HepG2 (cell line): ENCODE results near the gene KIF23. TPM values are rescaled to one million over a fixed set of nuclear protein-coding genes. Genes with fewer than 3 reads are reported as not detected.

Source experiments
- ATAC-seq: fragments of 200-7000 bp; cut with Tn5 transposase; 3 replicates; pipeline ENCODE4 v1.9.1; 2020; ENCODE audit warnings: mild to moderate bottlenecking, moderate library complexity
- BruUV-seq: library from RNA; stranded (reverse); fragments of 400-500 nt; replicated peaks from 2 replicates; lab custom pipeline; 2021; lab: Mats Ljungman, UMichigan
- CTCF ChIA-PET: fragments of 300-600 bp; formaldehyde crosslinking; extraction: SDS; loops from one replicate; lab custom pipeline; 2021; ENCODE audit warnings: low total read pairs, inconsistent platforms, low intra/inter-chr PET ratio; lab: Yijun Ruan, JAX
- POLR2A ChIA-PET: fragments of 350-600 bp; sonication (Branson Sonifier 250); formaldehyde crosslinking; loops from one replicate; lab custom pipeline; 2020; ENCODE audit warnings: antibody characterized with exemption, inconsistent platforms; lab: Yijun Ruan, JAX
- DNase-seq: peaks from one replicate; pipeline ENCODE4 v3.0.0-alpha.2; 2015; ENCODE audit warnings: low spot score
- FAIRE-seq: peaks from 3 replicates; lab custom pipeline; 2011; peaks lifted over from hg19 to GRCh38; lab: Jason Lieb, UNC
- H2AFZ ChIP-seq: one replicate; pipeline ENCODE4 v1.6.1; 2011; ENCODE audit warnings: low read length, inconsistent platforms
- H3K27ac ChIP-seq: fragments of 300-600 bp; 3 replicates; pipeline ENCODE4 v1.8.0; 2011; ENCODE audit warnings: mixed run types, mild to moderate bottlenecking, mixed read lengths, low read length, inconsistent platforms; ENCODE audit not compliant: insufficient read depth; ENCODE audit errors: extremely low read length
- H3K27me3 ChIP-seq, 2 experiments: fragments of 200-600 bp in 1 of 2; 2 replicates in 1 of 2; 3 replicates in 1 of 2; pipeline versions ENCODE4 v1.6.0 to v1.8.0; 2011; ENCODE audit warnings: low read length in 2 of 2, mild to moderate bottlenecking in 2 of 2, moderate library complexity in 2 of 2, inconsistent platforms in 1 of 2; ENCODE audit not compliant: insufficient read depth in 2 of 2, control insufficient read depth in 1 of 2
- H3K36me3 ChIP-seq, 2 experiments: fragments of 200-600 bp in 1 of 2; replicated peaks in 1 of 2; 2 replicates in 1 of 2; 3 replicates in 1 of 2; pipeline versions ENCODE4 v1.5.1 to v1.8.0; 2011; ENCODE audit warnings: low read length in 2 of 2, inconsistent platforms in 1 of 2; ENCODE audit not compliant: insufficient read depth in 2 of 2, control insufficient read depth in 1 of 2
- H3K4me1 ChIP-seq: 2 replicates; pipeline ENCODE4 v1.5.1; 2012; ENCODE audit warnings: low read length, inconsistent platforms; ENCODE audit not compliant: insufficient read depth
- H3K4me2 ChIP-seq: 2 replicates; pipeline ENCODE4 v1.6.0; 2011; ENCODE audit warnings: low read depth, low read length, inconsistent platforms
- H3K4me3 ChIP-seq, 3 experiments: fragments of 200-600 bp in 1 of 3; sonication (generic), shearing (Covaris generic) in 1 of 3; replicated peaks in 1 of 3; 2 replicates each; pipeline ENCODE4 v1.5.1; 2011 to 2016; ENCODE audit warnings: low read length in 3 of 3, inconsistent platforms in 2 of 3, low read depth in 2 of 3, mild to moderate bottlenecking in 2 of 3, control low read depth in 1 of 3, mixed read lengths in 1 of 3; ENCODE audit not compliant: insufficient read depth in 1 of 3
- H3K79me2 ChIP-seq: one replicate; pipeline ENCODE4 v1.6.1; 2011; ENCODE audit warnings: low read length, inconsistent platforms; ENCODE audit not compliant: insufficient read depth
- H3K9ac ChIP-seq: 2 replicates; pipeline ENCODE4 v1.6.0; 2011; ENCODE audit warnings: mild to moderate bottlenecking, low read depth, low read length, inconsistent platforms; ENCODE audit not compliant: insufficient read depth
- H3K9me3 ChIP-seq: 2 replicates; pipeline ENCODE4 v1.5.1; 2012; ENCODE audit warnings: mild to moderate bottlenecking, low read length
- H4K20me1 ChIP-seq: 2 replicates; pipeline ENCODE4 v1.6.0; 2011; ENCODE audit warnings: inconsistent platforms, mild to moderate bottlenecking, low read length, moderate library complexity; ENCODE audit not compliant: insufficient read depth
- AGO1 ChIP-seq: fragments of 200-400 bp; formaldehyde crosslinking; IDR thresholded peaks from 2 replicates; pipeline ENCODE4 v1.6.1; 2017; ENCODE audit warnings: mild to moderate bottlenecking, low read depth, low read length, moderate library complexity; ENCODE audit not compliant: poor library complexity, severe bottlenecking
- CEBPB ChIP-seq: IDR thresholded peaks from 2 replicates; pipeline ENCODE4 v1.6.1; 2011; ENCODE audit warnings: low read depth, low read length, improper control_type of control experiment, borderline replicate concordance
- JARID2 ChIP-seq: sonication (generic); formaldehyde crosslinking; IDR thresholded peaks from 2 replicates; pipeline ENCODE4 v1.8.1; 2023; ENCODE audit warnings: missing genetic modification reagents, inconsistent platforms; ENCODE audit not compliant: insufficient replicate concordance
- PLRG1 ChIP-seq: fragments of 450-650 bp; conservative IDR thresholded peaks from 2 replicates; pipeline ENCODE4 v1.6.1; 2016
- ZBTB34 ChIP-seq: sonication (generic); formaldehyde crosslinking; IDR thresholded peaks from 2 replicates; pipeline ENCODE4 v1.8.0; 2022; ENCODE audit warnings: mild to moderate bottlenecking, missing genetic modification reagents
- WGBS: methylation state at CpG from one replicate; pipeline ENCODE4 v1.1.6; 2017; ENCODE audit warnings: low lambda C conversion rate; 5-methylcytosine and 5-hydroxymethylcytosine counted together
- in situ Hi-C: cut with HindIII; loops from 2 replicates; pipeline ENCODE4 v1.10.0; 2017; ENCODE audit warnings: low pct_unique_long_range_greater_than_20kb; ENCODE audit not compliant: extremely low pct_ligation_motif_present
- intact Hi-C: fragments of 100-400 bp; cut with micrococcal nuclease; formaldehyde crosslinking; loops from one replicate; pipeline ENCODE4 v1.10.0; 2022; ENCODE audit not compliant: unreplicated experiment
- polyA plus RNA-seq, 8 experiments: library from polyadenylated mRNA; depleted of rRNA in 3 of 8; stranded (reverse) in 7 of 8; unstranded in 1 of 8; fragments of >200 nt; fragmentation: Illumina TruSeq in 4 of 8; extraction: Trizol in 4 of 8; gene quantifications; 2 replicates each; pipeline versions ENCODE4 v1.2.1 to v1.2.3, GENCODE V29; 2011 to 2016; ENCODE audit warnings: low read depth in 4 of 8, missing spikeins in 1 of 8, mixed read lengths in 1 of 8; ENCODE audit not compliant: insufficient read depth in 1 of 8
- total RNA-seq, 5 experiments: library from RNA; depleted of rRNA; stranded (reverse); fragments of >200 nt; fragmentation: Illumina TruSeq; extraction: Trizol; gene quantifications; 2 replicates each; pipeline ENCODE4 v1.2.3, GENCODE V29; 2016; ENCODE audit warnings: low read depth in 1 of 5

Gene KIF23
- total and polyA plus RNA-seq, 2 of the 13 experiments (the other 11 are each of a cell fraction or from before 2014, with no cell fraction given) = 11.3 to 38.1 TPM

- TF ChIP-seq JARID2 (CRISPR knock-in tag) (no peak), ZBTB34 (no peak), PLRG1 (no peak)
Measured at GRCh38 chr15:69490356-69491037, 76.3 kb downstream of the KIF23 start (continued).

- no peak overlapping the region for H3K27ac ChIP-seq
- no peak overlapping the region for H3K4me2 ChIP-seq
- no peaks in the 10 kb centered on the region for H3K79me2 ChIP-seq
- H3K4me1 ChIP-seq = no peaks in the 10 kb centered on the region
- BruUV-seq = no TSS peak
- DNase-seq = no peak
- 0% methylated on average over 3 of the region's 3 CpGs for WGBS
- ATAC-seq = no peak
- no peak overlapping the region for H3K4me3 ChIP-seq
- peaks cover 0 to 44% of the 10 kb centered on the region in 2 experiments; a peak in 3 of 5 replicates for H3K27me3 ChIP-seq
- H3K9ac ChIP-seq = no peak overlapping the region
- no peak for FAIRE-seq
- in situ Hi-C loops = no loop called here
- H3K9me3 ChIP-seq = no peaks in the 10 kb centered on the region
- H2AFZ ChIP-seq = no peak overlapping the region
- ChIA-PET POLR2A (no interaction called here), CTCF (no interaction called here)
- intact Hi-C loops = no loop called here
- H4K20me1 ChIP-seq = no peaks in the 10 kb centered on the region
- H3K36me3 ChIP-seq = no peaks in the 10 kb centered on the region
- TF ChIP-seq AGO1 = no peak
- peak; percentile 26; the same call in 1 of the 2 replicates for TF ChIP-seq CEBPB
Measured at GRCh38 chr15:69491038-69491505, 76.9 kb downstream of the KIF23 start.
